Fibroblast of skin of right biceps (primary cell): ENCODE data around the gene ESPL1.

Experiments
- DNase-seq: peaks from one replicate; pipeline ENCODE4 v3.0.0-alpha.2; 2013

The ESPL1 gene

DNA sequence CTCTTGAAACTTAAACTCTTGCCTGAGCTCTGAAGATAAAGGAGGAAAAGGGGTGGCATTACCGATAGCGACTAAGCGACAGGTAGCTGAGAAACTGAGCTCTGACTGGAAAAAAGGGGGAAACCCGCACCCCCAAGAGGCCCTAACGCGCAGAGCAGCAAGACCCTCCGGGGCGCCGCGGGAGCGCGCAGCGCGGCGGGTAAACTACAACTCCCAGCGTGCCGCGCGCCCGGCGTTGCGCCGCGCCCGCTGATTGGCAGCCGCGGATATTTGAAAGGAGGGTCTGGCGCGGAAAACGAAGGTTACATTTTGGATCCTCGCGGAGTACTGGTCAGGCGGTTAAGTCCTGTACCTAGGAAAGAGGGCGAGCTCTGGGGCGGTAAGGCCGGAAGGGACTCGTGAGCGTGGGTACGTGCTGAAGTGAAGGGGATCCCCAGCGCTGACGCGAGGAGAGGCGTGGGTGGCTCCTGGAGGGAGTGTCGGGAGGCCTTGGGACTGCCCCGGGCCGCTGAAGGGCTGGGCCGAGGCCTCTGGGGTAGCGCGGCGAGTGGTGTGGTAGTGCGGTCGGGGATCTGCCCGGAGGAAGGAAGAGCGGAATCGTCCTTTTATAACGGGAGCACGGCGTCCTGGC lies at the start of gene ESPL1:
Gene ESPL1, plus strand, starts transcription at position 301 of the 631 bp plus-strand sequence. CDS start 468 bp downstream, outside the sequence.
- peak; percentile 78 for DNase-seq

DNA sequence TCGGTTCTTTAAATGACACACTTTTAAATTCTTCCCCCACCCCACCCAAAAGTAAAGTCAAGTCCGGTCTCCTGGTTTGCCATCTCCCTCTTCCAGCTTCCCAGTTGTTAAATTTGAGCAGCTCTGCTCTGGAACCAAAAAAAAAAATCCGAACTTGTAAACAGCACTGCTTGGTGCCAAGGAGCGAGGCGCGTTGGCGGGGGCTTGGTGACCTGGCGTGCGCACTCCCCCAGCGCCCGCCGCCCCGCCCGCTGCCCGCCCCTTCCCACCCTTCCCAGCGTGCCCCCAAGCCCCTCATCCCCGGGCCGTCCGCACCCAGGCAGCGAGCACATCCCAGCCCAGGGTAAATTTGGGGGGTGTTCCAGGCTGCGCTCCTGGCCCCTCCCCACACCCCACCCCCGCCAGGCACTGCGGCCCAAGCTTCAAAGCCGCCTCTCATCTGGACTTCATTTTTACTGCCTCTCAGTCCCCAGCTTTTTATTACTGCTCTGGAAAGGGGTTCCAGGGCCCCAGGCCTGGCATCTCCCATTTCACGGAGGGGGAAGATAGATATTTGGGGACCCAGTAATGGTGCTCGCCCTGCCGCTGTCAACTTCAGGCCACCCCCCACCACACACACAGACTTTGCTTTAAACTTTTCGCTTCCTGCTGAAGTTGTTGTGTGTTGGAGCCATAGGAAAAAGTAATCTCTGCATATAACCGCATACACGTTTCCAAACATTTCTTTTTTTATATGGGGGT lies 49.4 kb upstream of the ESPL1 start:
- DNase-seq = no peak

DNA sequence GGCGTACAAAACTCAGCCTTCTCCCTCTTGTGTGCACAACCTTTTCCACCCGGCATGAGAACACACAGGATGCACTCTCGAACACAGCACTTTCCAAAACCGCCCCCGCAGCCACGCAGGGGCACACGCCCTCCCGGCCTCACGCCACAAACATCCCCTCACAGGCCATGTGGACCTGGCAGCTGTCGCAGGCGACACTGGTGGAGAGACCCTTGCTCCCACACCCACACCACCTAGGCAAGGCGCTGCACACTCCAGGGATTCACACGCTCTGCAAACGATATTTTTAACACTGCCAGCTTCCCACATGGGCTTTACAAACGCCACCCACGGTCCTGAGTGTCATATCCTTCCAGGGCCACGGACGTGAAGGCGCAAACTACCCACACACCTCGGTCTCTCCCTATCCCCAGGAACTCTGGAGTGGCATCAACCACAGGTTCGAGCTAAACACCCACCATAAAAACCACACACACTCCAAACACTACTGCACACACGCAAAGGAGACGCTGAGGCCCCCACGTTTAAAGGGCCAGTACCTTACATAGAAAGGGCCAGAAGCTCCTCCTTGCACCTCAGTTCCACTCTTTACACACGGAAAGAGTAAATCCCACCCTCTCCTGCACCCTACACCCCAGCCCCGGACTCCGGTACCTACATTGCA lies 48.7 kb upstream of the ESPL1 start:
- DNase-seq = peak; percentile 56

GRCh38 chr12:53219956-53220693 lies 48.0 kb upstream of the ESPL1 start:
- peak; percentile 79 for DNase-seq

- DNase-seq = peak; percentile 97
Measured at GRCh38 chr12:53220694-53221202, 47.4 kb upstream of the ESPL1 start.

DNA sequence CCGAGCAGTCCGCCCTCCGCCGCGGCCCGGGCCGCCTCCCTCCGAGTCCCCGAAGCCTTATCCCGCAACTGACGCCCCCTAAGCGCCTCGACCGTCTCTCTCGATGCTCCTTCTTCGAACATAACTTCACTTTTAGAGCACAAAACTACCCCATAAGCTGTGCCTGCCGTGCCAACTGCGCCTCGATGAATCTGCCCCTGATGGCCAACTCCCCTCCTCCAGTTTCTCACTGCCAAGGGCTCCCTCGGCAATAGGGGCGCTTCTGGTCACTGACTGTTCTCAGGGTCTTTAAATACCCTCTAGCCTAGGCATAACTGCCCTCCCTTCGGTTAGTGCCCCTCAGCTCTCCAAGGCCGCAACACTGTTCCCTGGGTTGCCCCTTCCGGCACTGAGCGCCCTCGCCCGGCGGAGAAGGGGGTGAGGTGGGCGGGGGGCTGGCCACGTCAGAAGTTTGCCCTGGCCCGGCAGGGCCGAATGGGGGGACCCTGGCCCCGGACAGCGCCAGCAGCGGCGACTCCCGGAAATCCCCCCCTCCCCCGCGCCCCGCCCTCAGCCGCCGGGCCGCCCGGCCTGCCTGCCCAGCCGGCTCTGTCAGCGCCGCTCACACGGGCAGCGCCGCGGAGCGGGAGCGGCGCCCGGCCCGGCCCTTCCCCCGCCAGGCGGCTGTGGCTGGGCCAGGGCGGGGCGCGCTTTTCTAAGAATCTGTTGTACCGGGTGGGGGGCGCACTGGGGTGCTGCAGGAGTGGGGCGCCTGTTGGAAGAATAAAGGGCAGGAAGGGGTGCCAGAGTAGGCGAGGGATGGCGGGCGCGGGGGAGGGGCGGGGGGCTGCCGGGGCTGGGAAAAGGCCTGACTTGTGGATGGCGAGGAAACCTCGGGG lies 46.7 kb upstream of the ESPL1 start:
- DNase-seq = peak; percentile 72

- peak; percentile 81 for DNase-seq
Measured at GRCh38 chr12:53222170-53222721, 45.9 kb upstream of the ESPL1 start.

GRCh38 chr12:53222806-53223261 lies 45.3 kb upstream of the ESPL1 start:
- peak; percentile 38 for DNase-seq

DNA sequence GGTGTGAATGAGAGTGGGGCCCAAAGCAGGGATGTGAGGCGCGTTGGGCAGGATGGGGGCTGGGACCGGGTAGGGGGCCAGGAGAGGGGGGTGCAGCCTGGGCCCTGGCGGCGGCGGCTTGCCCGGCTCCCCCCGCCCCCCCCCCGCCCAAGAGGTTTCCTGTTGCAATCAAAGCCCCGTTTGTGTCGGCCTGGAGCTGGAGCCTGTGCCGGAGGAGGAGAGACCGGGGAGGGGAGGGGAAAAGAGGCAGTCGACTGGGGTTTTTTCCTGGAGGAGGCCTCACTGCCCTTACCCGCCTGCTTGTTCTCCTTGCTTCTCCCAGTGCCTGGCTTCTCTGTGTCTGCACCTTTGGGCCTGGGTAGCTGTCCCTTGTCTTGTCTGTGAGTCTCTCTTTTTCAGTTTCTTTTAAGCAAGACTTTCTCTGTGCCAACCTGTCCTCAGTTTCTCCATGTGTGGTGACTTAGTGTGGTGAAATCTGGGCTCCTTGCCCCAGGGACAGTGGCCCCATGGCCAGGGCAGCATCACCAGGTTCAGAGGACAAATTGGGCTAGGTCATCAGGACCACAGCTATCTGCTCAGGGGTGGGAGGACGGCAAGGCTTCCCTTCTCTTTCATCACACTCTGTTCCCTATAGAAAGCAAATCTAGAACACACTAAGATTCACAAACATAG lies 44.6 kb upstream of the ESPL1 start:
- peak; percentile 83 for DNase-seq

GRCh38 chr12:53224061-53224896 lies 43.8 kb upstream of the ESPL1 start:
- DNase-seq = peak; percentile 69

DNA sequence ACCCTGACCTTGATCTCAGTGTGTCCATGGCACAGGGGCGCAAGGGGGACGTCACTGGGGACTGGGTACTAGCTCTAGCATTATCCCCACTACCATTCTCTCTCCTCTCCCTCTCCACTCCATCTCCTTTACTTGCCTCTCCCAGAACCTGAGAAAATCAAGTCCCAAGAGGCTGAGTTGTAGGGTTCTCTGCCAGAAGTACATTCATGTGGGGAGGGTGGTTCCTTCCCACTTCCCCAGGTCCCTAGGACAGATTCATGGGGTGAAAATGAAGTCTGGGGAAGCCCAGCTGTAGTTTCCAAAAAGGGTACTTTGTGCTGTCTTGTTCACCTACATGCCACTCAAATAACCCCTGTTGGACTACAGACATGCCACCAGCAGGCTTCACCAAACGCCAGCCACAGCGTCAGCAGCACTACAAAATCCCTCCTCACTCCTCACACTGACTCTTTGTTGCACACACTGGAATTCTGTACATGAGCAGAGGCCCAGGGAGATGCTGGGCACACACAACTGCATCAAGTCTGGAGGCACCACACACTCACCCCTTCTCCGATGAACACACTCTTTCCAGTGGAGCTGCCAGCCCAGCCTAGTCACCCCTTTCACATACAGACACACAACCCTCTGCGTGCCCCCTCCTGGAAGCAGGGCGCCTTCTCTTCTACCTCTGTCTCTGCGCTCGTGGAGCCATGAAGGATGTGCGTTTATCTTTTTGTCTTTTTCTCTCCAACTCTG lies 43.0 kb upstream of the ESPL1 start:
- DNase-seq = no peak

DNA sequence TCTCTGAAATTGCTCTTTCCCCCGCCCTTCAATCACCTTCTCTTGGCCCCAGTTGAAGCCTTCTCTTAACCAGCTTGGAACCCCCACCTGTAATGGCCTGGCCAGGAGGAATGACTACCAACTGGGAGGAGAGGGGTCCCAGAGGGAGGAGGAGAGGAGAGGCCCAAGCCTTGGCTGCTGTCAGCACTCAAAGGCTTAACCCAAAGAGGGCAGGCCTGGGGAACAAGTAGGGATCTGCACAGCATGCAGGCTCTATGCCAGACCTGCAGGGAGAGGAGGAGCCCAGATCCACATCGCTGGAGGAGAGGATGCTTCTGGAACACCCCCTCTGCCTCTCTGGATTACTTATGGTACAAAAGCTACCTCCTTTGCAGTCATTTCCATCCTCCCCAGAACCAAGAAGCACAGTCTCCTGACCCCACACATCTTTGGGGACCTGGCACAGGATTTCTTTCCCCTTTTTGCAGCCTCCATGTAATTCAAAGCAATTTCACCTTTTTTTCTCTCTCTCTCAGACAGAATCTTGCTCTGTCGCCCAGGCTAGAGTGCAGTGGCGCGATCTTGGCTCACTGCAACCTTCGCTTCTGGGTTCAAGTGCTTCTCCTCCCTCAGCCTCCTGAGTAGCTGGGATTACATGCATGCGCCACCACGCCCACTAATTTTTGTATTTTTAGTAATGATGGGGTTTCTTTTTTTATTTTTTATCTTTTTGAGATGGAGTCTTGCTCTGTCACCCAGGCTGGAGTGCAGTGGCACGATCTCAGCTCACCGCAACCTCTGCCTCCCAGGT lies 42.3 kb upstream of the ESPL1 start:
- no peak for DNase-seq

DNA sequence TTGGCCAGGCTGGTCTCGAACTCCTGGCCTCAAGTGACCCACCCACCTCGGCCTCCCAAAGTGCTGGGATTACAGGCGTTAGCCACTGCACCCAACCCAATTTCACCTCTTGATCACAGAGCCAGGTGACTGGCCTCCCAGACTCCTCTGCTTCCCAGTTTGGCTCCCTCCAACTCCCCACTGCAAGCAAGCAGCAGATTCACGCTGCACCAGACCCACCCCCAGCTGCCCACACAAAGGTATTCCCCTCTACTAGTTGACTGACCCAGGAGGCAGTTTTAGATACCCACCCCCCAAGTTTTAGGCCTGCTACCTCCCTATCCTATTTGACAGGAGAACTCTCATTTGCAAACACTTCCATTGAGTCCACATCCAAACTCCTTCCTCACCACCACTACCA lies 41.3 kb upstream of the ESPL1 start:
- DNase-seq = no peak

DNA sequence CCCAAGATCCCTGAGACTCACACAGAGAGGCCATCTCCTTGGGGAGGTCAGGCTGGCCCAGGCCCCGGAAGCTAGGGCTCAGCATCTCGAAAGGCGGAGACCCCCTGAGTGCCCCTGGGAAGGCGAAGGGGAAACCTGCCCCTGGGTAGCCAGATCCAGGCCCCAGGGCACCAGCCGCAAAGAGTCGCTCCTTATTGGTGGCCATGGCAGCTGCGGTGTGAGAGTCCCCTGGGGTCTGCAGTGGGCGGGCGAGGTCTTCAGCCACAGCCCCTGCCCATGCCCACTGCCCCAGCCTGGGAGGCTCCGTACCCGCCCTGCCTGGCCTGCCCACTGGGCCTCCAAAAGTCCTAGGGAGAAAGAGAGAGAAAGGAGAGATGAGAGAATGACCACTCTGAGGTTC lies 40.8 kb upstream of the ESPL1 start:
- no peak for DNase-seq

- no peak for DNase-seq
Measured at GRCh38 chr12:53227836-53228235, 40.3 kb upstream of the ESPL1 start.

- DNase-seq = no peak
Measured at GRCh38 chr12:53229454-53229853, 38.6 kb upstream of the ESPL1 start.

DNA sequence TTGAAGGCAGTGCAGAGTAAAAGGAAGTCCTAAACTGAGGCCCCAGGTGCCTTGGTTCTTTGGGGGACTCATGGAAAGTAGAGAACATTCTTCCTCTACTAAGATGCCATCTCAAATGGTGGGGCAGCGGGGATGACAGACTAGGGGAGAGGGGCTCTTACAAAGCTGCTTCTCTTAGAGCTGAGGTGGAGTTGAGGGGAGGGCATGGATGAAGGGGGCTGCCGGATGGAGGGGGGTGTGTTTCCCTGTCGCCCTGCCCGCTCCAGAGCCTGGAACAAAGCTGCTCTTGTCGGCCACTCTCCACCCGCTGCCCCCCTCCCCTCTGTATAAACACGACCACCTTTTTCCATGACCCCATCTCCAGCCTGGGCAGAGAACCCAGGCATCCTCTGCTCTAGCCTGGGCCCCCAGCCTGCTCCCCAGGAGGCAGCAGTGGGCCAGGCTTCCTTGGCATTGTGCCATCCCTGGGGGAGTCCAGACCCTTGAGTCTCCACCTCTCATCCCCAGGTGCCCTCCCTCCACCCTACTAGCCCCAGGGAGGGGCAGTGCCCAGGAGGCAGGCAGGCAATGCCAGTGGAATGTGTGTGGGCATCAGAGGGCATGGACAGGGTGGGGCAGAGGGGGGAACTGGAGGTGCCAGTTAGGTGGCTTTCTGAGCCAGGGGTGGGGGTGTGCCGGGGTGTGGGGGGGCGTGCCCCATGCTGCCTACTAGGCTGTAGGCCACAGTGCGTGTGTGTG lies 37.8 kb upstream of the ESPL1 start:
- DNase-seq = no peak

DNA sequence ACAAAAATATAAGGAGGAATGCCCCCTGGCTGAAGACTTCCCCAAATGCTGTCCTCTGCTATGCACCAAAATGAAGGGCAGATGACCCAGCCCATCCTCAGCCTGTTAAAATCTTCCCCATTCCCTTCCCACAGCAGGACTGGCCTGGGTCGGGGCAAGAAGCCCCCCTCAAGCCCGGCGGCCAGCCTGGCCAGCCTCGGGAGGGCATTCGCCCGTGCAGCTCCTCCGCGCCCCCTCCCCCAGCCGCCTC lies 36.5 kb upstream of the ESPL1 start:
- DNase-seq = no peak
